ENCODE measurements around the gene SCAPER. TPM values are rescaled to one million over a fixed set of nuclear protein-coding genes. Genes with fewer than 3 reads are reported as not detected.

Gene SCAPER
- total RNA-seq, 4 donors from 2014 or later, result 18.7 to 22.4 (median 19.2) TPM

GRCh38 chr15:76636059-76636458 lies 269.1 kb downstream of the SCAPER start:
- Histone ChIP-seq H3K36me3 (no peaks in the 10 kb centered on the region), H3K9me3 (peaks cover 0 to 11% (median 3%) of the 10 kb centered on the region in 4 donors), H3K27me3 (no peaks in the 10 kb centered on the region), H3K27ac (replicated peaks in 1 of 4) (no peak overlapping the region), H3K4me1 (no peaks in the 10 kb centered on the region), H3K4me3 (no peak overlapping the region)
- TF ChIP-seq POLR2A (IDR thresholded peaks at IDR 0.05; ENCODE audit: low read depth) (no peak), CTCF (IDR thresholded peaks at IDR 0.05) (no peak), POLR2AphosphoS5 (IDR thresholded peaks at IDR 0.05) (no peak), EP300 (IDR thresholded peaks at IDR 0.05) (no peak)
- intact Hi-C loops (cut with DNase I), result no loop called here
- DNase-seq (ENCODE audit: extremely low spot score), result no peak

GRCh38 chr15:76626611-76627010 lies 278.5 kb downstream of the SCAPER start:
- H3K9me3 ChIP-seq, result no peaks in the 10 kb centered on the region
- 73% methylated on average over 4 of the region's 4 CpGs for WGBS
- no peaks in the 10 kb centered on the region for H3K27me3 ChIP-seq
- H3K4me1 ChIP-seq, result no peaks in the 10 kb centered on the region
- TF ChIP-seq EP300 (IDR thresholded peaks at IDR 0.05), result no peak
- no peak for TF ChIP-seq POLR2A (IDR thresholded peaks at IDR 0.05; ENCODE audit: low read depth)
- intact Hi-C loops (cut with DNase I), result no loop called here
- peaks cover 0 to 9% (median 3%) of the 10 kb centered on the region in 4 donors for H3K36me3 ChIP-seq
- no peak overlapping the region for H3K4me3 ChIP-seq
- no peak overlapping the region for H3K27ac ChIP-seq (replicated peaks in 1 of 4)
- no peak for DNase-seq (ENCODE audit: extremely low spot score)

GRCh38 chr15:76625267-76625666 lies 279.9 kb downstream of the SCAPER start:
- H3K9me3 ChIP-seq, result no peaks in the 10 kb centered on the region
- intact Hi-C loops (cut with DNase I), result no loop called here
- H3K4me1 ChIP-seq, result no peaks in the 10 kb centered on the region
- no peak for DNase-seq (ENCODE audit: extremely low spot score)
- H3K27me3 ChIP-seq, result no peaks in the 10 kb centered on the region
- 100% methylated on average over 3 of the region's 4 CpGs for WGBS
- H3K4me3 ChIP-seq, result no peak overlapping the region
- TF ChIP-seq POLR2AphosphoS5 (IDR thresholded peaks at IDR 0.05) (no peak), POLR2A (IDR thresholded peaks at IDR 0.05; ENCODE audit: low read depth) (no peak), EP300 (IDR thresholded peaks at IDR 0.05) (no peak), CTCF (IDR thresholded peaks at IDR 0.05) (no peak)
- peaks cover 0 to 18% (median 9%) of the 10 kb centered on the region in 4 donors for H3K36me3 ChIP-seq
- no peak overlapping the region for H3K27ac ChIP-seq (replicated peaks in 1 of 4)

GRCh38 chr15:76614725-76615124 lies 290.4 kb downstream of the SCAPER start:
- Histone ChIP-seq H3K4me1 (no peaks in the 10 kb centered on the region), H3K4me3 (no peak overlapping the region), H3K27me3 (no peaks in the 10 kb centered on the region), H3K9me3 (peaks cover 0 to 22% (median 4%) of the 10 kb centered on the region in 4 donors), H3K27ac (replicated peaks in 1 of 4) (no peak overlapping the region), H3K36me3 (peaks cover 0 to 15% (median 0%) of the 10 kb centered on the region in 4 donors)
- no peak for DNase-seq (ENCODE audit: extremely low spot score)
- TF ChIP-seq POLR2AphosphoS5 (IDR thresholded peaks at IDR 0.05), result no peak
- no peak for TF ChIP-seq POLR2A (IDR thresholded peaks at IDR 0.05; ENCODE audit: low read depth)
- no peak for TF ChIP-seq EP300 (IDR thresholded peaks at IDR 0.05)
- intact Hi-C loops (cut with DNase I), result no loop called here

- H3K27me3 ChIP-seq, result no peaks in the 10 kb centered on the region
- WGBS, result 93% methylated on average over 7 of the region's 7 CpGs
- no peak overlapping the region for H3K4me3 ChIP-seq
- no peaks in the 10 kb centered on the region for H3K9me3 ChIP-seq
- no peaks in the 10 kb centered on the region for H3K4me1 ChIP-seq
- no peak for DNase-seq (ENCODE audit: extremely low spot score)
- no peak overlapping the region for H3K27ac ChIP-seq (replicated peaks in 1 of 4)
- intact Hi-C loops (cut with DNase I), result no loop called here
- H3K36me3 ChIP-seq, result peaks cover 0 to 3% (median 0%) of the 10 kb centered on the region in 4 donors
- TF ChIP-seq CTCF (IDR thresholded peaks at IDR 0.05) (no peak), EP300 (IDR thresholded peaks at IDR 0.05) (no peak), POLR2AphosphoS5 (IDR thresholded peaks at IDR 0.05) (no peak), POLR2A (IDR thresholded peaks at IDR 0.05; ENCODE audit: low read depth) (no peak)
These were observed 316.1 kb downstream of the SCAPER start for GRCh38 chr15:76588811-76589747.

Data from esophagus muscularis mucosa (tissue), 4 donors.